IPS-15b (cell line): ENCODE measurements around the gene DOK1.

Experiments
- H3K27me3 ChIP-seq: one replicate; pipeline ENCODE4 v1.6.1; 2013; ENCODE audit warnings: low read length; ENCODE audit not compliant: control insufficient read depth, insufficient read depth
- H3K36me3 ChIP-seq: one replicate; pipeline ENCODE4 v1.6.1; 2013; ENCODE audit warnings: low read length; ENCODE audit not compliant: control insufficient read depth, insufficient read depth
- H3K4me1 ChIP-seq: one replicate; pipeline ENCODE4 v1.6.1; 2013; ENCODE audit warnings: mild to moderate bottlenecking, low read length; ENCODE audit not compliant: control insufficient read depth, insufficient read depth
- H3K4me3 ChIP-seq: one replicate; pipeline ENCODE4 v1.5.1; 2013; ENCODE audit warnings: low read depth, low read length
- H3K9ac ChIP-seq: one replicate; pipeline ENCODE4 v1.6.1; 2013; ENCODE audit warnings: low read depth, mild to moderate bottlenecking, low read length
- H3K9me3 ChIP-seq: one replicate; pipeline ENCODE4 v1.6.1; 2013; ENCODE audit warnings: mild to moderate bottlenecking, low read length; ENCODE audit not compliant: control insufficient read depth, insufficient read depth

Gene DOK1

GRCh38 chr2:74577448-74577847, 22.9 kb downstream of the DOK1 start:
- Histone ChIP-seq H3K9ac (no peak overlapping the region), H3K9me3 (no peaks in the 10 kb centered on the region), H3K4me3 (no peak overlapping the region), H3K27me3 (peaks cover 6% of the 10 kb centered on the region), H3K36me3 (no peaks in the 10 kb centered on the region), H3K4me1 (no peaks in the 10 kb centered on the region)

- Histone ChIP-seq H3K4me3 (no peak overlapping the region), H3K36me3 (no peaks in the 10 kb centered on the region), H3K27me3 (peaks cover 6% of the 10 kb centered on the region), H3K4me1 (no peaks in the 10 kb centered on the region), H3K9ac (no peak overlapping the region), H3K9me3 (no peaks in the 10 kb centered on the region)
These were observed 23.9 kb downstream of the DOK1 start for GRCh38 chr2:74578408-74578807.

- Histone ChIP-seq H3K4me3 (no peak overlapping the region), H3K9ac (no peak overlapping the region), H3K36me3 (no peaks in the 10 kb centered on the region), H3K27me3 (peaks cover 2% of the 10 kb centered on the region), H3K9me3 (no peaks in the 10 kb centered on the region), H3K4me1 (peaks cover 2% of the 10 kb centered on the region)
These were observed 26.9 kb downstream of the DOK1 start for GRCh38 chr2:74581463-74581862.

GRCh38 chr2:74582184-74582583, 27.7 kb downstream of the DOK1 start:
- no peak overlapping the region for H3K4me3 ChIP-seq
- H3K9me3 ChIP-seq = no peaks in the 10 kb centered on the region
- H3K27me3 ChIP-seq = peaks cover 2% of the 10 kb centered on the region
- no peak overlapping the region for H3K9ac ChIP-seq
- peaks cover 2% of the 10 kb centered on the region for H3K4me1 ChIP-seq
- no peaks in the 10 kb centered on the region for H3K36me3 ChIP-seq

- Histone ChIP-seq H3K9ac (no peak overlapping the region), H3K27me3 (peaks cover 2% of the 10 kb centered on the region), H3K4me3 (no peak overlapping the region), H3K36me3 (no peaks in the 10 kb centered on the region), H3K4me1 (peaks cover 2% of the 10 kb centered on the region), H3K9me3 (no peaks in the 10 kb centered on the region)
These were observed 29.0 kb downstream of the DOK1 start for GRCh38 chr2:74583504-74583903.

GRCh38 chr2:74584088-74584645, 29.6 kb downstream of the DOK1 start:
- no peak overlapping the region for H3K9ac ChIP-seq
- peaks cover 2% of the 10 kb centered on the region for H3K4me1 ChIP-seq
- H3K36me3 ChIP-seq = no peaks in the 10 kb centered on the region
- no peak overlapping the region for H3K4me3 ChIP-seq
- H3K27me3 ChIP-seq = peaks cover 2% of the 10 kb centered on the region
- H3K9me3 ChIP-seq = no peaks in the 10 kb centered on the region

GRCh38 chr2:74585406-74586185, 31.1 kb downstream of the DOK1 start:
- Histone ChIP-seq H3K9me3 (no peaks in the 10 kb centered on the region), H3K27me3 (peaks cover 2% of the 10 kb centered on the region), H3K4me1 (peaks cover 2% of the 10 kb centered on the region), H3K4me3 (no peak overlapping the region), H3K9ac (no peak overlapping the region), H3K36me3 (no peaks in the 10 kb centered on the region)

GRCh38 chr2:74587664-74588277, 33.3 kb downstream of the DOK1 start:
- Histone ChIP-seq H3K4me1 (peaks cover 2% of the 10 kb centered on the region), H3K4me3 (no peak overlapping the region), H3K27me3 (peaks cover 3% of the 10 kb centered on the region), H3K9me3 (no peaks in the 10 kb centered on the region), H3K9ac (no peak overlapping the region), H3K36me3 (no peaks in the 10 kb centered on the region)

- Histone ChIP-seq H3K36me3 (no peaks in the 10 kb centered on the region), H3K27me3 (peaks cover 3% of the 10 kb centered on the region), H3K9me3 (no peaks in the 10 kb centered on the region), H3K9ac (no peak overlapping the region), H3K4me1 (peaks cover 2% of the 10 kb centered on the region), H3K4me3 (no peak overlapping the region)
These were observed 34.1 kb downstream of the DOK1 start for GRCh38 chr2:74588664-74589063.

- Histone ChIP-seq H3K4me1 (no peaks in the 10 kb centered on the region), H3K27me3 (peaks cover 3% of the 10 kb centered on the region), H3K36me3 (no peaks in the 10 kb centered on the region), H3K9me3 (no peaks in the 10 kb centered on the region), H3K9ac (no peak overlapping the region), H3K4me3 (no peak overlapping the region)
These were observed 39.6 kb downstream of the DOK1 start for GRCh38 chr2:74593826-74594772.

GRCh38 chr2:74596584-74596983, 42.1 kb downstream of the DOK1 start:
- Histone ChIP-seq H3K9ac (no peak overlapping the region), H3K27me3 (no peaks in the 10 kb centered on the region), H3K4me3 (no peak overlapping the region), H3K36me3 (no peaks in the 10 kb centered on the region), H3K4me1 (no peaks in the 10 kb centered on the region), H3K9me3 (no peaks in the 10 kb centered on the region)
